ENCODE data around the gene ELF2.

DNA sequence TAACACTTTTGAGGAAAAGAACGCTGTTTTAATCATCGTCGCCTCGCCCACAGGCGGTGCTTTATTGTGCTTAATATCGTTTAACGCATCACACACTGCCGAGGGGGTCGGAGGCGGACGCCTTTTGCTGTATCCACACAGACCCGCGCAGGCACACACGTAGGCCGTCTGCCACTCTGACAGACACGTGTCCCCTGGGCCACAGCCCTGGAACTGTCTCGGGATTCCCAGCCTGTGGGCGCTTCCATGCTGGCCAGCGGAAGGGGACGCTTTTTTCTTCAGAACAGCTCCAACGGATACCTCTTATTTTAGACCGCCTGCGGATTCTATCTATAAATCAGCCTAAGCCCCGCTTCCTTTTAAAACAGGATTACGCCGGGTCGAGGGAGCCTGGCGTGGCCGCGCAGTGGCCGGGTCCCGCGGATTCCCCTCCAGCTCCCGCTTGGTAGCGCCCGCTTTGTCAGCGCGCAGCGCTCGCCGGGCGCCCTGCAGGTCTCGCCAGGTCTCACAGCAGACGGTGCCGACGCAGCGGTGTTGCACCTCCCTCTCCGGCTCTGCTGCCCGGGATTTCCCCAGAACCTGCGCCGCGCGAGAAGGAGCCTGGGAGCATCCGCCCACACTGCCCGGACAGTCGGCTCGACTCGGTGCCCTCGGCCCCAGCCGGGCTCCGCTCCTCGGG, 161.6 kb downstream of the ELF2 start, which contains the start of gene NOCT:
- TF ChIP-seq, protein P1, sequence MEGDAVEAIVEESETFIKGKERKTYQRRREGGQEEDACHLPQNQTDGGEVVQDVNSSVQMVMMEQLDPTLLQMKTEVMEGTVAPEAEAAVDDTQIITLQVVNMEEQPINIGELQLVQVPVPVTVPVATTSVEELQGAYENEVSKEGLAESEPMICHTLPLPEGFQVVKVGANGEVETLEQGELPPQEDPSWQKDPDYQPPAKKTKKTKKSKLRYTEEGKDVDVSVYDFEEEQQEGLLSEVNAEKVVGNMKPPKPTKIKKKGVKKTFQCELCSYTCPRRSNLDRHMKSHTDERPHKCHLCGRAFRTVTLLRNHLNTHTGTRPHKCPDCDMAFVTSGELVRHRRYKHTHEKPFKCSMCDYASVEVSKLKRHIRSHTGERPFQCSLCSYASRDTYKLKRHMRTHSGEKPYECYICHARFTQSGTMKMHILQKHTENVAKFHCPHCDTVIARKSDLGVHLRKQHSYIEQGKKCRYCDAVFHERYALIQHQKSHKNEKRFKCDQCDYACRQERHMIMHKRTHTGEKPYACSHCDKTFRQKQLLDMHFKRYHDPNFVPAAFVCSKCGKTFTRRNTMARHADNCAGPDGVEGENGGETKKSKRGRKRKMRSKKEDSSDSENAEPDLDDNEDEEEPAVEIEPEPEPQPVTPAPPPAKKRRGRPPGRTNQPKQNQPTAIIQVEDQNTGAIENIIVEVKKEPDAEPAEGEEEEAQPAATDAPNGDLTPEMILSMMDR (IDR thresholded peaks at IDR 0.05), result no peak
- TF ChIP-seq EZH2 (IDR thresholded peaks at IDR 0.05), result no peak
